K562 (cell line): ENCODE results near the gene KIF6. TPM values are rescaled to one million over a fixed set of nuclear protein-coding genes. Genes with fewer than 3 reads are reported as not detected.

Experiments
- ATAC-seq: fragments of 200-7000 bp; cut with Tn5 transposase; 3 replicates; pipeline ENCODE4 v1.9.1; 2020; ENCODE audit warnings: moderate library complexity
- BruUV-seq: library from RNA; stranded (reverse); fragments of 400-500 nt; replicated peaks from 2 replicates; lab custom pipeline; 2021; lab: Mats Ljungman, UMichigan
- CTCF ChIA-PET: fragments of 300-600 bp; formaldehyde crosslinking; extraction: SDS; loops from one replicate; lab custom pipeline; 2021; ENCODE audit warnings: low intra/inter-chr PET ratio; lab: Yijun Ruan, JAX
- POLR2A ChIA-PET: fragments of 300-600, 350-650 bp; sonication (Branson Sonifier 250); formaldehyde crosslinking; extraction: SDS; loops from one replicate; lab custom pipeline; 2021; ENCODE audit warnings: antibody characterized with exemption, inconsistent platforms; lab: Yijun Ruan, JAX
- DNase-seq, 4 experiments: peaks; one replicate each; pipeline versions ENCODE4 v3.0.0 to v3.0.0-alpha.2; 2011 to 2018; ENCODE audit warnings: low spot score in 3 of 4, mixed read lengths in 3 of 4; ENCODE audit errors: extremely low read depth in 1 of 4
- FAIRE-seq: peaks from 2 replicates; lab custom pipeline; 2011; peaks lifted over from hg19 to GRCh38; lab: Jason Lieb, UNC
- H2AFZ ChIP-seq: 2 replicates; pipeline ENCODE4 v1.6.0; 2011; ENCODE audit warnings: low read depth, low read length, control low read depth, inconsistent platforms
- H3K27ac ChIP-seq: fragments of 200-600 bp; 3 replicates; pipeline ENCODE4 v1.8.0; 2011; ENCODE audit warnings: low read depth, mild to moderate bottlenecking, control low read depth, inconsistent platforms, low read length, moderate library complexity, mixed read lengths; ENCODE audit errors: extremely low read depth
- H3K27me3 ChIP-seq, 2 experiments: fragments of 300-600 bp in 1 of 2; 2 replicates in 1 of 2; 3 replicates in 1 of 2; pipeline versions ENCODE4 v1.6.0 to v1.8.0; 2011; ENCODE audit warnings: inconsistent platforms in 2 of 2, low read length in 2 of 2, mild to moderate bottlenecking in 1 of 2, mixed read lengths in 1 of 2, moderate library complexity in 1 of 2; ENCODE audit not compliant: control insufficient read depth in 2 of 2, insufficient read depth in 2 of 2
- H3K36me3 ChIP-seq: fragments of 300-600 bp; 3 replicates; pipeline ENCODE4 v1.8.0; 2011; ENCODE audit warnings: mild to moderate bottlenecking, low read length, inconsistent platforms; ENCODE audit not compliant: control insufficient read depth, insufficient read depth
- H3K4me1 ChIP-seq, 2 experiments: fragments of 200-600 bp in 1 of 2; replicated peaks in 1 of 2; 2 replicates in 1 of 2; 3 replicates in 1 of 2; pipeline versions ENCODE4 v1.5.1 to v1.8.0; 2011; ENCODE audit warnings: inconsistent platforms in 2 of 2, low read length in 2 of 2, mild to moderate bottlenecking in 1 of 2, mixed read lengths in 1 of 2, moderate library complexity in 1 of 2; ENCODE audit not compliant: control insufficient read depth in 2 of 2, insufficient read depth in 2 of 2
- H3K4me2 ChIP-seq: 2 replicates; pipeline ENCODE4 v1.6.1; 2011; ENCODE audit warnings: low read length, control low read depth, inconsistent platforms, mixed read lengths; ENCODE audit not compliant: insufficient read depth
- H3K4me3 ChIP-seq: fragments of 200-600 bp; sonication (generic), shearing (Covaris generic); 2 replicates; pipeline ENCODE4 v1.5.1; 2016; ENCODE audit warnings: control low read depth, inconsistent platforms
- H3K79me2 ChIP-seq: fragments of 200-600 bp; 3 replicates; pipeline ENCODE4 v1.8.0; 2011; ENCODE audit warnings: low read length, inconsistent platforms; ENCODE audit not compliant: control insufficient read depth, insufficient read depth
- H3K9ac ChIP-seq, 2 experiments: 2 replicates each; pipeline versions ENCODE4 v1.6.0 to v1.6.1; 2011; ENCODE audit warnings: low read depth in 2 of 2, low read length in 2 of 2, control low read depth in 1 of 2, inconsistent platforms in 1 of 2, mild to moderate bottlenecking in 1 of 2, mixed read lengths in 1 of 2; ENCODE audit not compliant: insufficient read depth in 1 of 2
- H3K9me1 ChIP-seq: one replicate; pipeline ENCODE4 v1.6.0; 2011; ENCODE audit warnings: inconsistent platforms, mild to moderate bottlenecking, low read length, moderate library complexity; ENCODE audit not compliant: control insufficient read depth, insufficient read depth
- H3K9me3 ChIP-seq: replicated peaks from 2 replicates; pipeline ENCODE4 v1.5.1; 2011; ENCODE audit warnings: low read depth, low read length, inconsistent platforms; ENCODE audit not compliant: control insufficient read depth, insufficient read depth
- H4K20me1 ChIP-seq: replicated peaks from 2 replicates; pipeline ENCODE4 v1.6.1; 2011; ENCODE audit warnings: low read length, inconsistent platforms, mixed read lengths; ENCODE audit not compliant: control insufficient read depth, insufficient read depth
- DACH1 ChIP-seq: fragments of 450-650 bp; IDR thresholded peaks from 2 replicates; pipeline ENCODE4 v1.6.1; 2018; ENCODE audit not compliant: partially characterized antibody
- DMBX1 ChIP-seq: fragments of 250-450 bp; sonication (Bioruptor Pico); IDR thresholded peaks from 2 replicates; pipeline ENCODE4 v1.8.0; 2022; ENCODE audit warnings: inconsistent platforms, mild to moderate bottlenecking, moderate library complexity, borderline replicate concordance
- GABPB2 ChIP-seq: fragments of 250-450 bp; sonication (Bioruptor Pico); conservative IDR thresholded peaks from 2 replicates; pipeline ENCODE4 v1.5.1; 2021; ENCODE audit warnings: mild to moderate bottlenecking
- HLTF ChIP-seq: fragments of 450-650 bp; IDR thresholded peaks from 2 replicates; pipeline ENCODE4 v1.6.1; 2016
- MBD2 ChIP-seq: sonication (generic); IDR thresholded peaks from 2 replicates; pipeline ENCODE4 v1.6.1; 2016; ENCODE audit warnings: low read depth, borderline replicate concordance
- MEIS2 ChIP-seq: fragments of 450-650 bp; IDR thresholded peaks from 2 replicates; pipeline ENCODE4 v1.6.1; 2014; ENCODE audit warnings: mild to moderate bottlenecking; ENCODE audit not compliant: partially characterized antibody
- PHB ChIP-seq: fragments of 250-450 bp; sonication (Bioruptor Pico); IDR thresholded peaks from 2 replicates; pipeline ENCODE4 v1.5.0; 2021
- POU5F1 ChIP-seq: fragments of 150-350 bp; IDR thresholded peaks from 2 replicates; pipeline ENCODE4 v1.6.1; 2014; ENCODE audit warnings: borderline replicate concordance, low read length, low read depth, mild to moderate bottlenecking; ENCODE audit not compliant: partially characterized antibody
- RAD51 ChIP-seq: fragments of 450-650 bp; IDR thresholded peaks from 2 replicates; pipeline ENCODE4 v1.7.1; 2016; ENCODE audit warnings: low read depth, mild to moderate bottlenecking, borderline replicate concordance
- SRSF3 ChIP-seq: fragments of 200-400 bp; formaldehyde crosslinking; IDR thresholded peaks from 2 replicates; pipeline ENCODE4 v1.6.1; 2016; ENCODE audit warnings: mild to moderate bottlenecking, low read length, moderate library complexity; ENCODE audit not compliant: insufficient read depth
- TARDBP ChIP-seq: fragments of 450-650 bp; IDR thresholded peaks from 2 replicates; pipeline ENCODE4 v1.6.1; 2016
- ZNF146 ChIP-seq: IDR thresholded peaks from one replicate; pipeline ENCODE4 v1.6.1; 2018; ENCODE audit warnings: missing compliant biosample characterization; ENCODE audit not compliant: unreplicated experiment
- WGBS: fragments of 100-300 bp; shearing (Covaris generic); methylation state at CpG from one replicate; pipeline ENCODE4 v1.1.6; 2016; ENCODE audit warnings: low coverage, mixed read lengths; ENCODE audit not compliant: insufficient coverage; ENCODE audit errors: missing lambda C conversion rate; 5-methylcytosine and 5-hydroxymethylcytosine counted together
- in situ Hi-C: fragments of 300-500 bp; cut with MboI; formaldehyde crosslinking; loops from 4 replicates; pipeline ENCODE4 v1.15.0; 2018; ENCODE audit warnings: inconsistent platforms, mixed read lengths
- intact Hi-C: fragments of 100-400 bp; cut with micrococcal nuclease; formaldehyde crosslinking; loops from 2 replicates; pipeline ENCODE4 v1.14.2; 2022
- polyA plus RNA-seq, 8 experiments: library from polyadenylated mRNA; depleted of rRNA in 4 of 8; stranded (reverse) in 5 of 8; unstranded in 3 of 8; fragments of >200 nt; fragmentation: Nextera tagmentation in 2 of 8; fragmentation: Illumina TruSeq in 1 of 8; extraction: Ambion mirVana in 2 of 8; extraction: Trizol in 1 of 8; gene quantifications; 2 replicates each; pipeline versions ENCODE4 v1.2.1 to v1.2.3, GENCODE V29; 2011 to 2014; ENCODE audit warnings: inconsistent platforms in 1 of 8, missing spikeins in 1 of 8
- total RNA-seq, 7 experiments: library from RNA; depleted of rRNA in 6 of 7; stranded (reverse); fragments of >200 nt in 6 of 7; fragmentation: Illumina TruSeq in 2 of 7; extraction: Trizol in 2 of 7; gene quantifications; 2 replicates each; pipeline versions ENCODE4 v1.2.1 to v1.2.3, GENCODE V29; 2011 to 2021; ENCODE audit warnings: low replicate concordance in 1 of 7

The KIF6 gene
- total and polyA plus RNA-seq, 9 of the 15 experiments (the other 6 are each of a cell fraction or from before 2014, with no cell fraction given) = not detected

DNA sequence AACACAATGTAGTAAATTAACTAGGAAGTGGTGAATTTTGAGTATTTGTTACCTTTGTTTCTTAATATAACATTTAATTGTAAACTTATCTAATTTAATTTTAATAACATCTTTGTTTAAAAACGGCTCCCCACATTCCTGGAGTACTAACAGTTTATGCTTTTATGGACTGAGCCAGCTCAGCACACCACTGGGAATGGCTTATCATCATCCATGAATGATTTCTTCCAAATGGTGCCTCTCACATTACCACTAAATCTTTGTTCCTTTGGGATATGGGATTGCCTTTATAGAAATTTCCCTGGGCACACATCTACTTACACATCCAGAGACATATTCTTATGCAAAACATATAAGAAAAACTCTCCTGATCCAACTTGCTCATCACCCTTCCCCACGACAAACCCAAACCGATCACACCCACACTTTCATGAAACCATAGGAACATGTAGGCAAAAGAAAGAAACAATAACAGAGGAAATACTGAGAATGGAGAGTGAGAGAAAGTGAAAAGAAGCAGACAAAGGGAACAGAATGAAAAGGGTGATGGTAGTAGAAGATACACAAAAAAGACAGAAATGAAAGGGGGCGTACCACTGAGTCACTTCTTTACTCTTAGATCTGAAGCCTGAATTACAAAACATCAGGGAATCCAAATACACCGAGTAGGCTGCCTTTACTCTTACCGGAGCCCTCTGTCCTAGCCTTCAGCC lies 344.2 kb downstream of the KIF6 start:
- no peaks in the 10 kb centered on the region for H4K20me1 ChIP-seq
- H3K36me3 ChIP-seq = no peaks in the 10 kb centered on the region
- H3K4me2 ChIP-seq = no peak overlapping the region
- peaks cover 2 to 5% of the 10 kb centered on the region in 2 experiments; a peak in 2 of 5 replicates for H3K27me3 ChIP-seq
- CTCF ChIA-PET = no interaction called here
- no TSS peak for BruUV-seq
- intact Hi-C loops (no loop called here), in situ Hi-C loops (no loop called here)
- POLR2A ChIA-PET = no interaction called here
- H3K79me2 ChIP-seq = no peaks in the 10 kb centered on the region
- H3K4me1 ChIP-seq = no peaks in the 10 kb centered on the region
- FAIRE-seq (no peak), DNase-seq (no peak), ATAC-seq (no peak)
- H3K9ac ChIP-seq = no peak overlapping the region
- no peaks in the 10 kb centered on the region for H3K9me1 ChIP-seq
- H3K9me3 ChIP-seq = no peaks in the 10 kb centered on the region
- H3K27ac ChIP-seq = no peak overlapping the region
- 0% methylated on average over 6 of the region's 6 CpGs for WGBS
- H3K4me3 ChIP-seq = no peak overlapping the region
- TF ChIP-seq POU5F1 (no peak), MBD2 (no peak), PHB (CRISPR knock-in tag) (no peak)
- H2AFZ ChIP-seq = no peak overlapping the region

DNA sequence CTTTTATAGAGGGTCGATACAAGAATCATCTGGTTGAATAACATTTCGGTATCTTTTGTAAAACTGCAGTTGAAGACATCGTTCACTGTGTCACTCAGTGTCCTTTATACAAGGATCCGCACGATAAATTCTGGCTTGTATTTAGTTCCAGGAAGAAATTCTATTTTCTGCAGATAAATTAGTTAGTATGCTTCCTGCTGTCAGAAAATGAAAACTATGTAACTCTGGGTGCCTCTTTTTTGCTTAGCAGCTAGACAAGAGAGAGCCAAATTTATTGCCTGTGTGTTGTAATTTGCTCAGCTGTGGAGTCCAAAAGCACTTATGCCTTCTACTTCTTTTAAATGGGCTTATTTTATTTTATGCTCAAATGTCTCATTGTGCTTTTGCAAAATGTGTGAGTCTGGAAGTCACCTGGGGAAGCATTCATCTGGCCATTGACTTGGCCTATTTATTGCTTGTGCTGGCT lies 346.2 kb downstream of the KIF6 start:
- H4K20me1 ChIP-seq = no peaks in the 10 kb centered on the region
- H3K4me2 ChIP-seq = no peak overlapping the region
- H3K9me1 ChIP-seq = no peaks in the 10 kb centered on the region
- 2% methylated on average over 5 of the region's 5 CpGs for WGBS
- no peak overlapping the region for H2AFZ ChIP-seq
- H3K4me1 ChIP-seq = no peaks in the 10 kb centered on the region
- H3K79me2 ChIP-seq = no peaks in the 10 kb centered on the region
- H3K27me3 ChIP-seq = peaks cover 2 to 5% of the 10 kb centered on the region in 2 experiments; a peak in 2 of 5 replicates
- H3K9ac ChIP-seq = no peak overlapping the region
- DNase-seq (no peak), FAIRE-seq (no peak)
- in situ Hi-C loops = no loop called here
- no peak overlapping the region for H3K27ac ChIP-seq
- no peak overlapping the region for H3K4me3 ChIP-seq
- H3K9me3 ChIP-seq = no peaks in the 10 kb centered on the region
- CTCF ChIA-PET = no interaction called here
- intact Hi-C loops = loop anchor here (5.0 kb wide), 1 partner anchor 603 kb away; no protein-coding TSS in a partner anchor
- BruUV-seq = no TSS peak
- TF ChIP-seq DMBX1 (CRISPR knock-in tag) (no peak), TARDBP (no peak), GABPB2 (no peak), HLTF (no peak), MEIS2 (no peak), DACH1 (no peak), RAD51 (no peak), SRSF3 (no peak), ZNF146 (CRISPR knock-in tag) (no peak)
- TF ChIP-seq, all 486 proteins: peak for 0
- ATAC-seq = no peak
- no peaks in the 10 kb centered on the region for H3K36me3 ChIP-seq
- POLR2A ChIA-PET = no interaction called here
